CD4-positive, alpha-beta T cell treated with Interleukin-12 subunit alpha and Interleukin-12 subunit beta, for 1 hour (primary cell): Measurements from ENCODE around the gene TCF3.

ENCODE experiments used
- DNase-seq: peaks from one replicate; pipeline ENCODE4 v3.0.0-alpha.2; 2020

The TCF3 gene

GRCh38 chr19:1609103-1609396 is 43.4 kb downstream of the TCF3 start:
- no peak for DNase-seq

GRCh38 chr19:1608359-1609102 is 43.9 kb downstream of the TCF3 start:
- peak; percentile 51 for DNase-seq

GRCh38 chr19:1606138-1606651 is 46.2 kb downstream of the TCF3 start:
- no peak for DNase-seq

GRCh38 chr19:1605236-1606137 is 46.9 kb downstream of the TCF3 start, which contains the start of gene UQCR11:
UQCR11 (minus strand) TSS chr19:1605462; CDS start chr19:1605409, 53 bp downstream.
- peak; percentile 93 for DNase-seq

- no peak for DNase-seq
These were observed 50.2 kb downstream of the TCF3 start for GRCh38 chr19:1602091-1602707.

- no peak for DNase-seq
These were observed 50.8 kb downstream of the TCF3 start for GRCh38 chr19:1601613-1602064.

- DNase-seq: no peak
These were observed 53.0 kb downstream of the TCF3 start for GRCh38 chr19:1599460-1599846.

- no peak for DNase-seq
These were observed 53.5 kb downstream of the TCF3 start for GRCh38 chr19:1598777-1599459.

GRCh38 chr19:1593501-1593772 is 59.0 kb downstream of the TCF3 start:
- no peak for DNase-seq

- DNase-seq: peak; percentile 91
These were observed 59.5 kb downstream of the TCF3 start, which contains the start of gene MBD3 for GRCh38 chr19:1592755-1593500. MBD3 (minus strand) TSS chr19:1592865; CDS start chr19:1592631, 234 bp downstream.

- DNase-seq: peak; percentile 87
These were observed 60.2 kb downstream of the TCF3 start for GRCh38 chr19:1592024-1592754.

- DNase-seq: peak; percentile 13
These were observed 60.9 kb downstream of the TCF3 start for GRCh38 chr19:1591421-1592023.

- DNase-seq: peak; percentile 35
These were observed 61.6 kb downstream of the TCF3 start for GRCh38 chr19:1590641-1591397.

- no peak for DNase-seq
These were observed 64.5 kb downstream of the TCF3 start for GRCh38 chr19:1587872-1588271.

- no peak for DNase-seq
These were observed 67.2 kb downstream of the TCF3 start for GRCh38 chr19:1585243-1585580.

GRCh38 chr19:1584500-1585242 is 67.7 kb downstream of the TCF3 start:
- DNase-seq: no peak

GRCh38 chr19:1582201-1582600 is 70.2 kb downstream of the TCF3 start:
- DNase-seq: no peak

- no peak for DNase-seq
These were observed 71.5 kb downstream of the TCF3 start for GRCh38 chr19:1580957-1581356.

GRCh38 chr19:1580382-1580781 is 72.0 kb downstream of the TCF3 start:
- DNase-seq: no peak

- DNase-seq: no peak
These were observed 73.2 kb downstream of the TCF3 start for GRCh38 chr19:1579222-1579621.
